HepG2 (cell line): ENCODE results near the gene VSX1. TPM values are rescaled to one million over a fixed set of nuclear protein-coding genes. Genes with fewer than 3 reads are reported as not detected.

Experiments
- ATF3 ChIP-seq: sonication (generic); formaldehyde crosslinking; IDR thresholded peaks from 2 replicates; pipeline ENCODE4 v1.4.0; 2020; ENCODE audit warnings: missing genetic modification reagents
- BATF2 ChIP-seq: sonication (generic); formaldehyde crosslinking; IDR thresholded peaks from 2 replicates; pipeline ENCODE4 v1.8.0; 2022; ENCODE audit warnings: mild to moderate bottlenecking, missing genetic modification reagents, moderate library complexity
- CENPX ChIP-seq: sonication (generic); formaldehyde crosslinking; IDR thresholded peaks from 2 replicates; pipeline ENCODE4 v1.9.0; 2021; ENCODE audit warnings: mild to moderate bottlenecking, missing genetic modification reagents, moderate library complexity
- DMTF1 ChIP-seq: sonication (generic); formaldehyde crosslinking; IDR thresholded peaks from 2 replicates; pipeline ENCODE4 v1.4.0; 2020; ENCODE audit warnings: mild to moderate bottlenecking, missing genetic modification reagents
- FOXK1 ChIP-seq: sonication (generic); formaldehyde crosslinking; IDR thresholded peaks from 2 replicates; pipeline ENCODE4 v1.4.0; 2020; ENCODE audit warnings: low read depth, missing genetic modification reagents, borderline replicate concordance
- FOXO1 ChIP-seq: sonication (generic); formaldehyde crosslinking; IDR thresholded peaks from 2 replicates; pipeline ENCODE4 v1.4.0; 2020; ENCODE audit warnings: missing genetic modification reagents
- GMEB1 ChIP-seq: sonication (generic); formaldehyde crosslinking; IDR thresholded peaks from 2 replicates; pipeline ENCODE4 v1.5.1; 2020; ENCODE audit warnings: missing genetic modification reagents, mild to moderate bottlenecking, borderline replicate concordance
- HNF1B ChIP-seq: sonication (generic); formaldehyde crosslinking; IDR thresholded peaks from 2 replicates; pipeline ENCODE4 v1.5.1; 2020; ENCODE audit warnings: mild to moderate bottlenecking, moderate library complexity, missing genetic modification reagents
- KAT2B ChIP-seq: fragments of 150-350 bp; IDR thresholded peaks from 2 replicates; pipeline ENCODE4 v1.6.1; 2014; ENCODE audit warnings: low read depth, low read length, borderline replicate concordance
- MED1 ChIP-seq: sonication (generic); formaldehyde crosslinking; IDR thresholded peaks from 2 replicates; pipeline ENCODE4 v1.4.0; 2020; ENCODE audit warnings: missing genetic modification reagents
- NFKBIZ ChIP-seq: IDR thresholded peaks from 2 replicates; pipeline ENCODE4 v1.6.1; 2018; ENCODE audit warnings: missing genetic modification reagents, missing compliant biosample characterization
- NR3C1 ChIP-seq: sonication (generic); formaldehyde crosslinking; IDR thresholded peaks from 2 replicates; pipeline ENCODE4 v1.4.0; 2020; ENCODE audit warnings: missing genetic modification reagents
- REST ChIP-seq, 2 experiments: IDR thresholded peaks; 2 replicates each; pipeline ENCODE4 v1.6.1; 2011 to 2012; ENCODE audit warnings: low read length in 2 of 2, borderline replicate concordance in 1 of 2, low read depth in 1 of 2, mild to moderate bottlenecking in 1 of 2, moderate library complexity in 1 of 2
- STAG1 ChIP-seq: sonication (generic); formaldehyde crosslinking; IDR thresholded peaks from 2 replicates; pipeline ENCODE4 v1.4.0; 2020; ENCODE audit warnings: missing genetic modification reagents
- ZBTB21 ChIP-seq: sonication (generic); formaldehyde crosslinking; IDR thresholded peaks from 2 replicates; pipeline ENCODE4 v1.4.0; 2020; ENCODE audit warnings: missing genetic modification reagents
- ZFP41 ChIP-seq: sonication (generic); formaldehyde crosslinking; IDR thresholded peaks from 2 replicates; pipeline ENCODE4 v1.4.0; 2020; ENCODE audit warnings: mild to moderate bottlenecking, missing genetic modification reagents, borderline replicate concordance
- ZFP62 ChIP-seq: sonication (generic); formaldehyde crosslinking; IDR thresholded peaks from 2 replicates; pipeline ENCODE4 v1.4.0; 2020; ENCODE audit warnings: missing genetic modification reagents
- ZNF543 ChIP-seq: sonication (generic); formaldehyde crosslinking; IDR thresholded peaks from 2 replicates; pipeline ENCODE4 v1.4.0; 2020; ENCODE audit warnings: mild to moderate bottlenecking, missing genetic modification reagents
- ZNF552 ChIP-seq: sonication (generic); formaldehyde crosslinking; IDR thresholded peaks from 2 replicates; pipeline ENCODE4 v1.9.0; 2022; ENCODE audit warnings: missing genetic modification reagents, mild to moderate bottlenecking, borderline replicate concordance
- ZNF777 ChIP-seq: sonication (generic); formaldehyde crosslinking; IDR thresholded peaks from 2 replicates; pipeline ENCODE4 v1.4.0; 2020; ENCODE audit warnings: missing genetic modification reagents
- polyA plus RNA-seq, 8 experiments: library from polyadenylated mRNA; depleted of rRNA in 3 of 8; stranded (reverse) in 7 of 8; unstranded in 1 of 8; fragments of >200 nt; fragmentation: Illumina TruSeq in 4 of 8; extraction: Trizol in 4 of 8; gene quantifications; 2 replicates each; pipeline versions ENCODE4 v1.2.1 to v1.2.3, GENCODE V29; 2011 to 2016; ENCODE audit warnings: low read depth in 4 of 8, missing spikeins in 1 of 8, mixed read lengths in 1 of 8; ENCODE audit not compliant: insufficient read depth in 1 of 8
- total RNA-seq, 5 experiments: library from RNA; depleted of rRNA; stranded (reverse); fragments of >200 nt; fragmentation: Illumina TruSeq; extraction: Trizol; gene quantifications; 2 replicates each; pipeline ENCODE4 v1.2.3, GENCODE V29; 2016; ENCODE audit warnings: low read depth in 1 of 5

The VSX1 gene
- total and polyA plus RNA-seq, 2 of the 13 experiments (the other 11 are each of a cell fraction or from before 2014, with no cell fraction given) = 0.04 TPM; not detected in 1

- TF ChIP-seq ZFP41 (CRISPR knock-in tag) (no peak), MED1 (CRISPR knock-in tag) (no peak), BATF2 (CRISPR knock-in tag) (no peak), CENPX (no peak), ZFP62 (CRISPR knock-in tag) (no peak), ATF3 (no peak), REST (IDR thresholded peaks at IDR 0.05; ENCODE audit: borderline replicate concordance in 1 of 2, low read depth in 1 of 2, low read length in 2 of 2) (no peak), NFKBIZ (CRISPR knock-in tag) (no peak), DMTF1 (no peak), KAT2B (no peak), ZNF543 (CRISPR knock-in tag) (peak; percentile 64; the same call in 1 of the 2 replicates), ZNF777 (CRISPR knock-in tag) (no peak), GMEB1 (CRISPR knock-in tag) (no peak), FOXK1 (peak; percentile 17; the same call in 1 of the 2 replicates), FOXO1 (CRISPR knock-in tag) (peak; percentile 68; the same call in 1 of the 2 replicates), STAG1 (CRISPR knock-in tag) (0 out of 2 replicates have a peak, but pooled peaks have one; percentile 18), ZNF552 (no peak), HNF1B (CRISPR knock-in tag) (no peak), ZBTB21 (CRISPR knock-in tag) (no peak), NR3C1 (CRISPR knock-in tag) (no peak)
Observed at GRCh38 chr20:25030007-25030648, 51.8 kb downstream of the VSX1 start (continued).
